PC-3 (cell line): ENCODE data around the gene ZFAND6.
"Not testable (repeated sequence)": the region's sequence is repeated elsewhere in the genome, so short reads cannot be mapped to it uniquely, and the experiment has no call there.

ENCODE experiments used
- EZH2 ChIP-seq: fragments of 300-600 bp; sonication (generic); IDR thresholded peaks from one replicate; pipeline ENCODE4 v1.6.1; 2017; ENCODE audit warnings: antibody characterized with exemption, mild to moderate bottlenecking, low read length; ENCODE audit not compliant: unreplicated experiment
- EZH2phosphoT487 ChIP-seq: fragments of 300-600 bp; sonication (generic); IDR thresholded peaks from 2 replicates; pipeline ENCODE4 v1.6.1; 2018; ENCODE audit warnings: mild to moderate bottlenecking, antibody characterized with exemption, low read length, borderline replicate concordance
- TF ChIP-seq, protein P1 (sequence below): fragments of 300-600 bp; sonication (generic); conservative IDR thresholded peaks from 2 replicates; pipeline ENCODE4 v1.5.1; 2017; ENCODE audit warnings: antibody characterized with exemption, low read depth, mild to moderate bottlenecking, low read length

GRCh38 chr15:80099662-80100061, 40.2 kb downstream of the ZFAND6 start:
- TF ChIP-seq EZH2phosphoT487, EZH2: not testable (repeated sequence)
- TF ChIP-seq, protein P1, sequence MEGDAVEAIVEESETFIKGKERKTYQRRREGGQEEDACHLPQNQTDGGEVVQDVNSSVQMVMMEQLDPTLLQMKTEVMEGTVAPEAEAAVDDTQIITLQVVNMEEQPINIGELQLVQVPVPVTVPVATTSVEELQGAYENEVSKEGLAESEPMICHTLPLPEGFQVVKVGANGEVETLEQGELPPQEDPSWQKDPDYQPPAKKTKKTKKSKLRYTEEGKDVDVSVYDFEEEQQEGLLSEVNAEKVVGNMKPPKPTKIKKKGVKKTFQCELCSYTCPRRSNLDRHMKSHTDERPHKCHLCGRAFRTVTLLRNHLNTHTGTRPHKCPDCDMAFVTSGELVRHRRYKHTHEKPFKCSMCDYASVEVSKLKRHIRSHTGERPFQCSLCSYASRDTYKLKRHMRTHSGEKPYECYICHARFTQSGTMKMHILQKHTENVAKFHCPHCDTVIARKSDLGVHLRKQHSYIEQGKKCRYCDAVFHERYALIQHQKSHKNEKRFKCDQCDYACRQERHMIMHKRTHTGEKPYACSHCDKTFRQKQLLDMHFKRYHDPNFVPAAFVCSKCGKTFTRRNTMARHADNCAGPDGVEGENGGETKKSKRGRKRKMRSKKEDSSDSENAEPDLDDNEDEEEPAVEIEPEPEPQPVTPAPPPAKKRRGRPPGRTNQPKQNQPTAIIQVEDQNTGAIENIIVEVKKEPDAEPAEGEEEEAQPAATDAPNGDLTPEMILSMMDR = not testable (repeated sequence)
